HepG2 (cell line): ENCODE results near the gene CDK10. TPM values are rescaled to one million over a fixed set of nuclear protein-coding genes. Genes with fewer than 3 reads are reported as not detected.

Experiments
- CSRNP2 ChIP-seq: sonication (generic); formaldehyde crosslinking; conservative IDR thresholded peaks from 2 replicates; pipeline ENCODE4 v1.8.0; 2022; ENCODE audit warnings: low read depth, missing genetic modification reagents
- FOXO4 ChIP-seq: sonication (generic); formaldehyde crosslinking; conservative IDR thresholded peaks from 2 replicates; pipeline ENCODE4 v1.8.1; 2023; ENCODE audit warnings: missing genetic modification reagents
- HNRNPL ChIP-seq: fragments of 200-400 bp; formaldehyde crosslinking; IDR thresholded peaks from 2 replicates; pipeline ENCODE4 v1.6.1; 2017; ENCODE audit warnings: mild to moderate bottlenecking, low read depth, low read length
- IKZF5 ChIP-seq: IDR thresholded peaks from 2 replicates; pipeline ENCODE4 v1.6.1; 2018; ENCODE audit warnings: missing genetic modification reagents, mild to moderate bottlenecking, missing compliant biosample characterization
- MTF2 ChIP-seq: sonication (generic); formaldehyde crosslinking; IDR thresholded peaks from 2 replicates; pipeline ENCODE4 v1.5.0; 2020; ENCODE audit warnings: missing genetic modification reagents, borderline replicate concordance
- SPEN ChIP-seq: sonication (generic); formaldehyde crosslinking; IDR thresholded peaks from 2 replicates; pipeline ENCODE4 v1.5.1; 2020; ENCODE audit warnings: low read depth, mild to moderate bottlenecking, missing genetic modification reagents
- TFDP1 ChIP-seq: IDR thresholded peaks from 2 replicates; pipeline ENCODE4 v1.6.1; 2016; ENCODE audit warnings: missing compliant biosample characterization, missing genetic modification reagents, borderline replicate concordance
- ZBTB37 ChIP-seq: sonication (generic); formaldehyde crosslinking; IDR thresholded peaks from 2 replicates; pipeline ENCODE4 v1.4.0; 2020; ENCODE audit warnings: mild to moderate bottlenecking, missing genetic modification reagents
- ZNF18 ChIP-seq: sonication (generic); formaldehyde crosslinking; IDR thresholded peaks from 2 replicates; pipeline ENCODE4 v1.8.0; 2022; ENCODE audit warnings: mild to moderate bottlenecking, missing genetic modification reagents; ENCODE audit not compliant: insufficient replicate concordance
- ZNF646 ChIP-seq: sonication (generic); formaldehyde crosslinking; IDR thresholded peaks from 2 replicates; pipeline ENCODE4 v1.9.0; 2021; ENCODE audit warnings: mild to moderate bottlenecking, missing genetic modification reagents
- ZNF776 ChIP-seq: sonication (generic); formaldehyde crosslinking; IDR thresholded peaks from 2 replicates; pipeline ENCODE4 v1.4.0; 2020; ENCODE audit warnings: mild to moderate bottlenecking, missing genetic modification reagents
- polyA plus RNA-seq, 8 experiments: library from polyadenylated mRNA; depleted of rRNA in 3 of 8; stranded (reverse) in 7 of 8; unstranded in 1 of 8; fragments of >200 nt; fragmentation: Illumina TruSeq in 4 of 8; extraction: Trizol in 4 of 8; gene quantifications; 2 replicates each; pipeline versions ENCODE4 v1.2.1 to v1.2.3, GENCODE V29; 2011 to 2016; ENCODE audit warnings: low read depth in 4 of 8, missing spikeins in 1 of 8, mixed read lengths in 1 of 8; ENCODE audit not compliant: insufficient read depth in 1 of 8
- total RNA-seq, 5 experiments: library from RNA; depleted of rRNA; stranded (reverse); fragments of >200 nt; fragmentation: Illumina TruSeq; extraction: Trizol; gene quantifications; 2 replicates each; pipeline ENCODE4 v1.2.3, GENCODE V29; 2016; ENCODE audit warnings: low read depth in 1 of 5

The CDK10 gene
- total and polyA plus RNA-seq, 2 of the 13 experiments (the other 11 are each of a cell fraction or from before 2014, with no cell fraction given), result 2.5 to 3.9 TPM

GRCh38 chr16:89693931-89694783 is 7.7 kb downstream of the CDK10 start (continued):
- TF ChIP-seq MTF2 (CRISPR knock-in tag) (no peak), TFDP1 (CRISPR knock-in tag) (no peak), IKZF5 (CRISPR knock-in tag) (no peak; the same call in none of the 2 replicates), ZNF18 (CRISPR knock-in tag) (no peak), HNRNPL (0 out of 2 replicates have a peak, but pooled peaks have one; percentile 66), ZNF646 (CRISPR knock-in tag) (no peak), ZBTB37 (CRISPR knock-in tag) (no peak), FOXO4 (CRISPR knock-in tag) (no peak), CSRNP2 (CRISPR knock-in tag) (no peak), ZNF776 (CRISPR knock-in tag) (no peak), SPEN (peak; percentile 85)
